Immature natural killer cell (primary cell): ENCODE data around the gene XIST. TPM values are rescaled to one million over a fixed set of nuclear protein-coding genes. Genes with fewer than 3 reads are reported as not detected.
"Not testable (repeated sequence)": the region's sequence is repeated elsewhere in the genome, so short reads cannot be mapped to it uniquely, and the experiment has no call there.

Source experiments
- DNase-seq, 3 donors: peaks; one replicate each; pipeline ENCODE4 v3.0.0; 2022; ENCODE audit warnings: mixed read lengths in 1 of 3
- H3K27ac Mint-ChIP-seq, 6 donors: one replicate each; pipeline ENCODE4 v1.8.0; 2020; ENCODE audit warnings: mixed read lengths in 6 of 6, mild to moderate bottlenecking in 5 of 6, inconsistent platforms in 4 of 6, moderate library complexity in 3 of 6
- H3K27me3 Mint-ChIP-seq, 3 donors: one replicate each; pipeline ENCODE4 v1.8.0; 2020 to 2021; ENCODE audit warnings: low read depth in 3 of 3, mild to moderate bottlenecking in 3 of 3, mixed read lengths in 3 of 3, moderate library complexity in 3 of 3, inconsistent platforms in 1 of 3
- H3K36me3 Mint-ChIP-seq, 3 donors: one replicate each; pipeline ENCODE4 v1.8.0; 2020; ENCODE audit warnings: mixed read lengths in 3 of 3, inconsistent platforms in 2 of 3, mild to moderate bottlenecking in 2 of 3
- H3K4me1 Mint-ChIP-seq, 2 donors: one replicate each; pipeline ENCODE4 v1.8.0; 2020; ENCODE audit warnings: inconsistent platforms in 2 of 2, mild to moderate bottlenecking in 2 of 2, mixed read lengths in 2 of 2, moderate library complexity in 1 of 2
- H3K4me3 Mint-ChIP-seq, 5 donors: one replicate each; pipeline ENCODE4 v1.8.0; 2020; ENCODE audit warnings: mild to moderate bottlenecking in 5 of 5, mixed read lengths in 5 of 5, inconsistent platforms in 3 of 5, moderate library complexity in 3 of 5
- H3K9me3 Mint-ChIP-seq, 6 donors: one replicate each; pipeline ENCODE4 v1.8.0; 2020; ENCODE audit warnings: mild to moderate bottlenecking in 6 of 6, mixed read lengths in 6 of 6, inconsistent platforms in 4 of 6, moderate library complexity in 3 of 6
- polyA plus RNA-seq, 3 donors: library from polyadenylated mRNA; unstranded; fragments of 300-500 nt; fragmentation: Illumina TruSeq; gene quantifications; one replicate each; pipeline ENCODE4 v1.2.3, GENCODE V29; 2021

XIST gene
- 10 to 100 TPM in 2 of 3 donors, 1 to 10 TPM in 1; 4.2 to 12.8 (median 11.0) TPM for polyA plus RNA-seq

DNA sequence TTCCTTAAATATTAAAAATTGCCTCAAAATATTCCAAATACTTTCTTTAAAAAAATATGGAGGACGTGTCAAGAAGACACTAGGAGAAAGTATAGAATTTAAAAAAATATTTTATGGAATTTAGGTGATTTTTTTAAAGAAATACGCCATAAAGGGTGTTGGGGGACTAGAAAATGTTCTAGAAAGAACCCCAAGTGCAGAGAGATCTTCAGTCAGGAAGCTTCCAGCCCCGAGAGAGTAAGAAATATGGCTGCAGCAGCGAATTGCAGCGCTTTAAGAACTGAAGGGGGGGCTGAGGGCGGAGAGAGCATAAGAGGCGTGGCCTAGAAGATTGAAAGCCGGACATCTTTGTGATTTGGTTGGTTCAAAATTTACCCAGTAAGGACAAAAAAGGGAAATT lies at the start of gene XIST:
XIST (minus strand) TSS at position 248 of the 400 bp plus-strand sequence.
- H3K4me3 Mint-ChIP-seq: peak within 1 kb of the TSS in 4 of 5 donors; percentile 90 to 95 (median 91)
- no peaks in the 10 kb centered on the region for H3K9me3 Mint-ChIP-seq
- peaks cover 0 to 10% (median 9%) of the 10 kb centered on the region in 3 donors for H3K27me3 Mint-ChIP-seq
- peak; percentile 70 to 81 (median 76) for DNase-seq
- no peaks in the 10 kb centered on the region for H3K36me3 Mint-ChIP-seq
- peak within 1 kb of the TSS in 5 of 6 donors; percentile 91 to 94 (median 93) for H3K27ac Mint-ChIP-seq
- H3K4me1 Mint-ChIP-seq: peaks cover 34 to 40% of the 10 kb centered on the region in 2 donors

DNA sequence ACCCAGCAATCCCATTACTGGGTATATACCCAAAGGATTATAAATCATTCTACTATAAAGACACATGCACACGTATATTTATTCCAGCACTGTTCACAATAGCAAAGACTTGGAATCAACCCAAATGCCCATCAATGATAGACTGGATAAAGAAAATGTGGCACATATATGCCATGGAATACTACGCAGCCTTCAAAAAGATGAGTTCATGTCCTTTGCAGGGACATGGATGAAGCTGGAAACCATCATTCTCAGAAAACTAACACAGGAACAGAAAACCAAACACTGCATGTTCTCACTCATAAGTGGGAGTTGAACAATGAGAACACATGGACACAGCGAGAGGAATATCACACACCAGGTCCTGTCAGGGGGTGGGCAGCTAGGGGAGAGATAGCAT lies 45.8 kb upstream of the XIST start:
- peaks cover 0 to 20% (median 2%) of the 10 kb centered on the region in 3 donors for H3K27me3 Mint-ChIP-seq
- not testable (repeated sequence) for H3K4me3 Mint-ChIP-seq, H3K4me1 Mint-ChIP-seq, DNase-seq, H3K27ac Mint-ChIP-seq, H3K9me3 Mint-ChIP-seq, H3K36me3 Mint-ChIP-seq

DNA sequence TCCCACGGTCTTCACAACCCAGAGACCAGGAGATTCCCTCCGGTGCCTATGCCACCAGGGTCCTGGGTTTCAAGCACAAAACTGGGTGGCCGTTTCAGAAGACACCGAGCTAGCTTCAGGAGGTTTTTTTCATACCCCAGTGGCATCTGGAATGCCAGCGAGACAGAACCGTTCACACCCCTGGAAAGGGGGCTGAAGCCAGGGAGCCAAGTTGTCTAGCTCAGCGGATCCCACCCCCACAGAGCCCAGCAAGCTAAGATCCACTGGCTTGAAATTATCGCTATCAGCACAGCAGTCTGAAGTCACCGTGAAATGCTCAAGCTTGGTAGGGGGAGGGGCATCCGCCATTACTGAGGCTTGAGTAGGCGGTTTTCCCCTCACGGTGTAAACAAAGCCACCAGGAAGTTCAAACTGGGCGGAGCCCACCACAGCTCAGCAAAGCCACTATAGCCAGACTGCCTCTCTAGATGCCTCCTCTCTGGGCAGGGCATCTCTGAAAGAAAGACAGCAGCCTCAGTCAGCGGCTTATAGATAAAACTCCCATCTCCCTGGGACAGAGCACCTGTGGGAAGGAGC lies 40.1 kb upstream of the XIST start:
- not testable (repeated sequence) for H3K36me3 Mint-ChIP-seq, H3K9me3 Mint-ChIP-seq
- peak; percentile 35 to 43 (median 37) for DNase-seq
- peak overlapping the region in 4 of 5 donors; percentile 55 to 73 (median 66) for H3K4me3 Mint-ChIP-seq
- peaks cover 0 to 10% (median 4%) of the 10 kb centered on the region in 3 donors for H3K27me3 Mint-ChIP-seq
- H3K27ac Mint-ChIP-seq: peak overlapping the region in 1 of 6 donors; percentile 45
- peaks cover 19 to 27% of the 10 kb centered on the region in 2 donors for H3K4me1 Mint-ChIP-seq

DNA sequence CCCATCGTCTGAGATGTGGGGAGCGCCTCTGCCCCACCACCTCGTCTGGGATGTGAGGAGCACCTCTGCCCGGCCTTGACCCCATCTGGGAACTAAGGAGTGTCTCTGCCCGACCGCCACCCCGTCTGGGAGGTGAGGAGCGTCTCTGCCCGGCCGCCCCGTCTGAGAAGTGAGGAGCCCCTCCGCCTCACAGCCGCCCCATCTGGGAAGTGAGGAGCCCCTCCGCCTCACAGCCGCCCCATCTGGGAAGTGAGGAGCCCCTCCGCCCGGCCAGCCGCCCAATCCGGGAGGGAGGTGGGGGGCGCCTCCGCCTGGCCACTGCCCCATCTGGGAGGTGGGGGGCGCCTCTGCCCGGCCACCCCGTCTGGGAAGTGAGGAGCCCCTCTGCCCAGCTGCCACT lies 29.7 kb upstream of the XIST start:
- not testable (repeated sequence) for H3K4me1 Mint-ChIP-seq, H3K27ac Mint-ChIP-seq, H3K4me3 Mint-ChIP-seq, H3K36me3 Mint-ChIP-seq, DNase-seq
- peaks cover 7 to 24% (median 18%) of the 10 kb centered on the region in 6 donors for H3K9me3 Mint-ChIP-seq
- peaks cover 2 to 11% (median 3%) of the 10 kb centered on the region in 3 donors for H3K27me3 Mint-ChIP-seq

DNA sequence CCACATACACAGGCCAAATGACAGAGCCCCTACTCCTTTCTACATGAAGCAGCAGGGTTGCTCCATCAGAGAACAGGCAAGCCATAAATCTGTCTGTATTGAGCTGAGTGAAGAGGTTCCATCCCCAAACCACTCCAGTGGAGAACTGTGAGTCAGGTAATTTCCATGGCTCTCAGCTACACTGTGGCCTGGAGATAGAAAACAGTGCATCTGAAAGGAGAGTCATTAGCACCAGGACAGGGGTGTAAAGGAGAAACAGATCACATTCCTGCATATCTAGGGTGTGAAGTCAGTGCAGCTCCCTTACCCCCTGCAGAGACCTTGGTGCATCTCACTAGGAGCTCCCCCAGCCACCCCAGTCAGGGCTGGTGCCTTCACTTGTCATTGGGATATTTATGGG lies 25.2 kb upstream of the XIST start:
- no peaks in the 10 kb centered on the region for H3K4me1 Mint-ChIP-seq
- H3K36me3 Mint-ChIP-seq: peaks cover 0 to 10% (median 4%) of the 10 kb centered on the region in 3 donors
- peaks cover 2 to 4% (median 3%) of the 10 kb centered on the region in 3 donors for H3K27me3 Mint-ChIP-seq
- no peak for DNase-seq
- H3K9me3 Mint-ChIP-seq: peaks cover 7 to 24% (median 17%) of the 10 kb centered on the region in 6 donors
- no peak overlapping the region for H3K4me3 Mint-ChIP-seq
- H3K27ac Mint-ChIP-seq: no peak overlapping the region

DNA sequence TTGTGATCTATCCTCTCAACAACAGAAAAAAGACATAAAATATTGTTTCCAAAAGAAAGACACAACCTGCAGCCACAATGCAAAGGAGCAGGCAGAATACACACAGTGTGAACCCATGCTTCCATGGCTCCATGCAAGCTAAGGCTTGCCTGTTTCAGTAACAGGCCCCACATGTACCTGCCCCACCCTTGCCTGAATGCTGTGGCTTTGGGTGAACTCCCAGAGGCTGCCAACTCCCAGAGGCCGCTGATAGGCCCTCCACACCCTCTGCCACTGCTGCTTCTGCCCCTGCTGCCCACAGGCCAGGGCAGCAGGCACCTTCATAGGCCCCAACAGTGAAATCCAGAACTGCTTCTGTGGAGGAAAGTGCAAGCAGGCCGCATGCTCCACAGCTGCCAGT lies 24.4 kb upstream of the XIST start:
- no peak overlapping the region for H3K27ac Mint-ChIP-seq

DNA sequence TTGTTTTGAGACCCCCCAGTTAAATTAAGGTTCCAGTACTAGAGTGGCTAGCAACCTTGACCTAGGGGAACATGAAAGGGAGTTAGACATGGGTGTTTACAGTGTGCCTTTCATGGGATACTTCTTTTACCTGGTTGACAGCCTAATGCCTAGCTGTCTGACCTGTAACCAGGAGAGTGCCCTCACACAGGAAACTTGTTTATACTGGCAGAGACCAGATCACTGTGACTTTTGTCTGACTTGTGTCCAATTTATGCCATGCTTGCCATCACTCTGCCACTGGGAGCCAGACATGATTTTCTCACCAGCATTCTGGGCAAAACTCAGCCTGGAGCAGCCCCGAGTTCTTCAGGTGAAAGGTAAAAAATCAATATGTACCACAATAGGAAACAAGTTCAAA lies 16.4 kb upstream of the XIST start:
- Mint-ChIP-seq H3K36me3 (no peaks in the 10 kb centered on the region), H3K4me3 (no peak overlapping the region), H3K9me3 (peaks cover 0 to 4% (median 0%) of the 10 kb centered on the region in 6 donors), H3K27me3 (peaks cover 0 to 5% (median 5%) of the 10 kb centered on the region in 3 donors), H3K27ac (no peak overlapping the region), H3K4me1 (peaks cover 0 to 6% of the 10 kb centered on the region in 2 donors)
- no peak for DNase-seq

More for the DNA sequence above, 24.4 kb upstream of the XIST start:
- DNase-seq: no peak
- Mint-ChIP-seq H3K27me3 (peaks cover 2 to 4% (median 3%) of the 10 kb centered on the region in 3 donors), H3K4me1 (peaks cover 0 to 3% of the 10 kb centered on the region in 2 donors), H3K9me3 (peaks cover 7 to 24% (median 18%) of the 10 kb centered on the region in 6 donors), H3K36me3 (peaks cover 0 to 10% (median 4%) of the 10 kb centered on the region in 3 donors), H3K4me3 (no peak overlapping the region)

DNA sequence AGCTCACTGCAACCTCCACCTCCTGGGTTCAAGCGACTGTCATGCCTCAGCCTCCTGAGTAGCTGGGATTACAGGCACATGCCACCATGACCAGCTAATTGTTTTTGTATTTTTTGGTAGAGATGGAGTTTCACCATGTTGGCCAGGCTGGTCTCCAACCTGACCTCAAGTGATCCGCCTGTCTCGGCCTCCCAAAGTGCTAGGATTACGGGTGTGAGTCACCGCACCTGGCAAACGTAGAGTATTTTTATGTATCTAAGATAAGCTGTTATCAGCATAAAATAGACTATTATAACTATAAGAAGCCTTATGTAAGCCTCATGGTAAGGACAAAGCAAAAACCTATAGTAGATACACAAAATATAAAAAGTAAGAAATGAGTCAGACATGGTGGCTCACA lies 14.6 kb upstream of the XIST start:
- DNase-seq: no peak
- Mint-ChIP-seq H3K27ac (no peak overlapping the region), H3K4me1 (peaks cover 0 to 5% of the 10 kb centered on the region in 2 donors), H3K27me3 (peaks cover 5 to 6% (median 6%) of the 10 kb centered on the region in 3 donors), H3K36me3 (no peaks in the 10 kb centered on the region), H3K9me3 (peaks cover 0 to 4% (median 0%) of the 10 kb centered on the region in 6 donors), H3K4me3 (no peak overlapping the region)

DNA sequence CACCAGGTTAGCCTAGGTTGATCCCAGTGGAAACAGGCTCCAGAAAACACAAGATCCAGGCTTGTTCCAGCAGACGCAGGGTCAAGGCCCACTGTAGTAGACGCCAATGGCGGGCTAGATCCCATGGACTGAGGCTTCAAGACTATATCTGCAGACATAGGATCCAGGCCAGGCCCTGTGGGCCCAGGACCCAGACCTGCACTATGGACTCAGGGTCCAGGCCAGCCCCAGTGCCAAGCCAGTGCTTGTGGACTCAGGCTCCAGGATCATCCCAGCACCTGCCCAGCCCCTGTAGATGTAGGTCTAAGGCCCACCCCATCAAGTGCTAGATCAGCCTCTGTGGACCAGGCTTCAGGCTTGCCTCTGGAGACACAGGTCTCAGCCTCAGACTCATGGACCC lies 11.3 kb upstream of the XIST start:
- Mint-ChIP-seq H3K9me3 (peaks cover 0 to 2% (median 0%) of the 10 kb centered on the region in 6 donors), H3K36me3 (no peaks in the 10 kb centered on the region), H3K4me3 (no peak overlapping the region), H3K27ac (no peak overlapping the region), H3K27me3 (peaks cover 3 to 10% (median 6%) of the 10 kb centered on the region in 3 donors), H3K4me1 (no peaks in the 10 kb centered on the region)
- DNase-seq: no peak

DNA sequence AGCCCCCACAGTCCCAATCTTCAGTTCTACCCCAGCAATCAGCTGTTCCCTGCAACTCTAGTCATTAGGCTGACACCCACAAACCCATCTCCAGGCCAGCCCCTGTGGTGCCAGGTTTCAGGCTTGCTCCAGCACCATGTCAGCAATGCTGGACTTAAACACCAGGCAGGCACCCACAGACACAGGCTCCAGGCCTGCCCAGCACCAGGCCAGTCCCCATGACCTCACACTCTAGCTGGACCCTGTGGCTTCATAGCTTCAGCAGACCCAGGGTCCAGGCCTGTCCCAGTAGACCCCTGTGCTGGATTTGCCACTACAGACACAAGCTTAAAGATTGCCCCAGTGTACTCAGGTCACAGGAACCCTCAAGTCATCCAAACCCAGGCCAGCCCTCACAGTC lies 10.8 kb upstream of the XIST start:
- no peak overlapping the region for H3K4me3 Mint-ChIP-seq
- no peak overlapping the region for H3K27ac Mint-ChIP-seq
- DNase-seq: no peak
- no peaks in the 10 kb centered on the region for H3K36me3 Mint-ChIP-seq
- H3K4me1 Mint-ChIP-seq: no peaks in the 10 kb centered on the region
- H3K9me3 Mint-ChIP-seq: peaks cover 0 to 2% (median 0%) of the 10 kb centered on the region in 6 donors
- H3K27me3 Mint-ChIP-seq: peaks cover 3 to 10% (median 6%) of the 10 kb centered on the region in 3 donors

DNA sequence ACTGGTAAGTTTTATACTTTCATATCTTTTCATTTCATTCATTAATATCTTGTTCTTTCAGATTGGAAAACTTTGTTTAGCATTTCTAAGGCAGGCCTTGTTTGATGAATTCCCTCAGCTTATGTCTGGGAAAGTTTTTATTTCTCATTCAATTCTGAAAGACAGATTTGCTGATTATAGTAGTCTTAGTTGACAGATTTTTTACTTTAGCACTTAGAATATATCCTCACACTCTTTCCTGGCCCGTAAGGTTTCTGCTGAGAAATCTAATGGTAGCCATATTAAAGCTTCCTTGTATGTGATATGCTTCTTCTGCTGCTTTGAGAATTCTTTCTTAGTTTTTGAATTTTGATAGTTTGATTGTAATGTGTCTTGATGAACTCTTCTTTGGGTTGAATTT lies 7.1 kb upstream of the XIST start:
- no peak for DNase-seq
- no peaks in the 10 kb centered on the region for H3K9me3 Mint-ChIP-seq
- H3K4me3 Mint-ChIP-seq: no peak overlapping the region
- H3K27ac Mint-ChIP-seq: no peak overlapping the region
- no peaks in the 10 kb centered on the region for H3K4me1 Mint-ChIP-seq
- no peaks in the 10 kb centered on the region for H3K36me3 Mint-ChIP-seq
- peaks cover 0 to 10% (median 1%) of the 10 kb centered on the region in 3 donors for H3K27me3 Mint-ChIP-seq

DNA sequence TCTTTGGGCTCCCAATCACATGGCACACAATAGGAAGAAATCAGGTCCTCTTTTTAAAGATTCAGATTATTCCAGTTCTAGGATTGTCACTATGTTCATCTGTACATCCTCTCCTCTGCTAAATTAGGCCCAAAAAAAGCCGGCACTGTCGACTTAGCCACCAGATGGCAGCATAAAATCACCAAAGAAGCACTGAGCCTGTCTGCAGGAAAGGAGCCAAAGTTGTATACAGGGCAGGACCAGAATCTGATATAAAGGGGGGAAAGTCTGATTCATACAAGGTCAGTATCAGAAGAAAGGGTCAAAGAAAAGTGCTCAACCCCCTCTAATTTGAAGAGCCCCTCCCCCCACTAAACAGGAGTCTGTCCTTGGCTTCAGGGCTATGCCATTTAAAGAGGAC lies 3.0 kb upstream of the XIST start:
- no peaks in the 10 kb centered on the region for H3K36me3 Mint-ChIP-seq
- DNase-seq: peak; percentile 65 to 70 (median 65)
- H3K27ac Mint-ChIP-seq: no peak overlapping the region
- peaks cover 10 to 11% of the 10 kb centered on the region in 2 donors for H3K4me1 Mint-ChIP-seq
- H3K9me3 Mint-ChIP-seq: no peaks in the 10 kb centered on the region
- H3K27me3 Mint-ChIP-seq: peaks cover 0 to 12% (median 10%) of the 10 kb centered on the region in 3 donors
- no peak overlapping the region for H3K4me3 Mint-ChIP-seq

DNA sequence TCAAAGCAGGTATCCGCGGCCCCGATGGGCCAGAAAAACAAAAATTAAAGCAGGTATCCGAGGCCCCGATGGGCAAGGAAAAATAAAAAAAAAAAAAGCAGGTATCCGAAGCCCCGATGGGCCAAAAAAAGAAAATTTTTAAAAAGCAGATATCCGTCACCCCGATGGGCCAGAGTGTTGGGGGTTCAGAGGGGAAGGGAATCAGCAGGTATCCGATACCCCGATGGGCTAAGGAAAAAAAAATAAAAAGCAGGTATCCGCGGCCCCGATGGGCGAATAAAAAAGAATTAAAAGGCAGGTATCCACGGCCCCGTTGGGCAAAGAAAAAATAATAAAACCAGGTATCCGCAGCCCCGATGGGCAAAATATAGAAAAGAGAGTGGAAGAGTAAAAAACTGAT lies 492 bp downstream of the XIST start:
- H3K27me3 Mint-ChIP-seq: peaks cover 0 to 10% (median 9%) of the 10 kb centered on the region in 3 donors
- H3K4me3 Mint-ChIP-seq: peak overlapping the region in 4 of 5 donors; percentile 90 to 95 (median 91)
- peaks cover 36 to 43% of the 10 kb centered on the region in 2 donors for H3K4me1 Mint-ChIP-seq
- H3K36me3 Mint-ChIP-seq: no peaks in the 10 kb centered on the region
- no peaks in the 10 kb centered on the region for H3K9me3 Mint-ChIP-seq
- no peak for DNase-seq
- H3K27ac Mint-ChIP-seq: peak overlapping the region in 5 of 6 donors; percentile 91 to 94 (median 93)
